H1 (cell line): ENCODE results near the gene PPWD1. TPM values are rescaled to one million over a fixed set of nuclear protein-coding genes. Genes with fewer than 3 reads are reported as not detected.
"Not testable (repeated sequence)": the region's sequence is repeated elsewhere in the genome, so short reads cannot be mapped to it uniquely, and the experiment has no call there.

ENCODE experiments used
- CTCF ChIA-PET: fragments of 300-600 bp; sonication (Branson Sonifier 250); formaldehyde crosslinking; loops from one replicate; lab custom pipeline; 2021; ENCODE audit not compliant: partially characterized antibody; lab: Charles Lee
- POLR2A ChIA-PET: fragments of 300-600 bp; sonication (Branson Sonifier 250); formaldehyde crosslinking; loops from one replicate; lab custom pipeline; 2021; ENCODE audit warnings: inconsistent platforms; ENCODE audit not compliant: partially characterized antibody; lab: Charles Lee
- DNase-seq, 2 experiments: peaks; one replicate each; pipeline versions ENCODE4 v3.0.0 to v3.0.0-alpha.2; 2010 to 2022; ENCODE audit warnings: low spot score in 2 of 2, low read depth in 1 of 2, mixed read lengths in 1 of 2
- FAIRE-seq: peaks from 2 replicates; lab custom pipeline; 2011; peaks lifted over from hg19 to GRCh38; lab: Jason Lieb, UNC
- H2AFZ ChIP-seq: 2 replicates; pipeline ENCODE4 v1.8.1; 2012; ENCODE audit warnings: low read length, inconsistent platforms
- H2AK5ac ChIP-seq: 2 replicates; pipeline ENCODE4 v1.6.1; 2013; ENCODE audit warnings: low read depth, low read length
- H2BK120ac ChIP-seq: replicated peaks from 2 replicates; pipeline ENCODE3; 2013; ENCODE audit warnings: low read depth, low read length, inconsistent platforms
- H2BK12ac ChIP-seq: 2 replicates; pipeline ENCODE4 v1.6.1; 2013; ENCODE audit warnings: low read depth, low read length
- H2BK15ac ChIP-seq: 2 replicates; pipeline ENCODE4 v1.6.1; 2013; ENCODE audit warnings: low read length
- H2BK20ac ChIP-seq: 2 replicates; pipeline ENCODE4 v1.6.1; 2013; ENCODE audit warnings: low read length
- H2BK5ac ChIP-seq: 2 replicates; pipeline ENCODE4 v1.6.1; 2013; ENCODE audit warnings: low read depth, low read length
- H3K14ac ChIP-seq: 2 replicates; pipeline ENCODE4 v1.6.1; 2013; ENCODE audit warnings: inconsistent platforms; ENCODE audit not compliant: insufficient read length
- H3K18ac ChIP-seq: 2 replicates; pipeline ENCODE4 v1.6.1; 2013; ENCODE audit warnings: low read length; ENCODE audit errors: extremely low read depth
- H3K23ac ChIP-seq: 2 replicates; pipeline ENCODE4 v1.6.1; 2013; ENCODE audit warnings: inconsistent platforms; ENCODE audit not compliant: insufficient read length
- H3K23me2 ChIP-seq: 2 replicates; pipeline ENCODE4 v1.6.1; 2013; ENCODE audit warnings: low read depth, low read length
- H3K27ac ChIP-seq: 2 replicates; pipeline ENCODE4 v1.6.1; 2011; ENCODE audit warnings: low read depth, low read length, inconsistent platforms
- H3K27me3 ChIP-seq, 4 experiments: replicated peaks in 1 of 4; 1 replicate in 1 of 4; 2 replicates in 3 of 4; pipeline versions ENCODE4 v1.6.1 to v1.8.1; 2011 to 2013; ENCODE audit warnings: low read length in 3 of 4, mild to moderate bottlenecking in 3 of 4, inconsistent platforms in 2 of 4, mixed read lengths in 2 of 4, moderate library complexity in 1 of 4; ENCODE audit not compliant: control insufficient read depth in 3 of 4, insufficient read depth in 3 of 4; ENCODE audit errors: extremely low read depth in 1 of 4
- H3K36me3 ChIP-seq, 4 experiments: 2 replicates each; pipeline versions ENCODE4 v1.6.1 to v1.8.1; 2011 to 2013; ENCODE audit warnings: mild to moderate bottlenecking in 4 of 4, low read length in 3 of 4, moderate library complexity in 2 of 4, control low read depth in 1 of 4, inconsistent platforms in 1 of 4; ENCODE audit not compliant: insufficient read depth in 4 of 4, control insufficient read depth in 2 of 4
- H3K4ac ChIP-seq: replicated peaks from 2 replicates; pipeline ENCODE3; 2013; ENCODE audit warnings: low read length, low read depth, mixed read lengths, inconsistent platforms; ENCODE audit not compliant: insufficient read length
- H3K4me1 ChIP-seq, 4 experiments: replicated peaks in 1 of 4; 1 replicate in 1 of 4; 2 replicates in 3 of 4; pipeline versions ENCODE4 v1.6.1 to v1.8.1; 2011 to 2013; ENCODE audit warnings: low read length in 3 of 4, inconsistent platforms in 2 of 4, mixed read lengths in 1 of 4; ENCODE audit not compliant: insufficient read depth in 4 of 4, control insufficient read depth in 3 of 4
- H3K4me2 ChIP-seq, 2 experiments: 2 replicates each; pipeline versions ENCODE4 v1.6.1 to v1.8.1; 2011 to 2013; ENCODE audit warnings: low read depth in 2 of 2, low read length in 2 of 2, control low read depth in 1 of 2, inconsistent platforms in 1 of 2, mild to moderate bottlenecking in 1 of 2; ENCODE audit not compliant: insufficient read depth in 1 of 2
- H3K4me3 ChIP-seq, 4 experiments: fragments of 200-600, 300-600 bp in 1 of 4; sonication (generic), shearing (Covaris generic), sonication (Bioruptor Twin) in 1 of 4; 2 replicates each; pipeline versions ENCODE4 v1.5.1 to v1.8.1; 2011 to 2016; ENCODE audit warnings: low read length in 4 of 4, low read depth in 3 of 4, control low read depth in 2 of 4, inconsistent platforms in 2 of 4, mild to moderate bottlenecking in 2 of 4, mixed read lengths in 1 of 4, moderate library complexity in 1 of 4; ENCODE audit not compliant: insufficient read depth in 2 of 4; ENCODE audit errors: extremely low read depth in 1 of 4
- H3K56ac ChIP-seq: replicated peaks from 2 replicates; pipeline ENCODE3; 2013; ENCODE audit warnings: low read depth, mild to moderate bottlenecking, mixed read lengths, low read length, inconsistent platforms; ENCODE audit not compliant: insufficient read length
- H3K79me1 ChIP-seq: 2 replicates; pipeline ENCODE4 v1.6.1; 2013; ENCODE audit warnings: low read depth, low read length, control low read depth
- H3K79me2 ChIP-seq, 2 experiments: 2 replicates each; pipeline versions ENCODE4 v1.6.1 to v1.8.1; 2012 to 2013; ENCODE audit warnings: low read length in 2 of 2, mild to moderate bottlenecking in 2 of 2, inconsistent platforms in 1 of 2; ENCODE audit not compliant: insufficient read depth in 2 of 2, control insufficient read depth in 1 of 2
- H3K9ac ChIP-seq, 4 experiments: replicated peaks in 1 of 4; 1 replicate in 1 of 4; 2 replicates in 3 of 4; pipeline versions ENCODE4 v1.6.1 to v1.8.1; 2011 to 2013; ENCODE audit warnings: low read depth in 3 of 4, low read length in 3 of 4, control low read depth in 2 of 4, mild to moderate bottlenecking in 2 of 4, moderate library complexity in 2 of 4, inconsistent platforms in 1 of 4; ENCODE audit errors: extremely low read depth in 1 of 4
- H3K9me3 ChIP-seq, 2 experiments: 2 replicates each; pipeline versions ENCODE4 v1.6.1 to v1.8.1; 2012 to 2013; ENCODE audit warnings: mild to moderate bottlenecking in 2 of 2, moderate library complexity in 2 of 2, control low read depth in 1 of 2, inconsistent platforms in 1 of 2, low read depth in 1 of 2, low read length in 1 of 2, mixed read lengths in 1 of 2; ENCODE audit not compliant: insufficient read depth in 2 of 2
- H4K20me1 ChIP-seq, 2 experiments: replicated peaks in 1 of 2; 2 replicates each; pipeline versions ENCODE3 to v1.8.1; 2011 to 2013; ENCODE audit warnings: inconsistent platforms in 2 of 2, low read length in 2 of 2, mild to moderate bottlenecking in 1 of 2; ENCODE audit not compliant: insufficient read depth in 2 of 2, control insufficient read depth in 1 of 2
- H4K5ac ChIP-seq: 2 replicates; pipeline ENCODE4 v1.6.1; 2013; ENCODE audit warnings: low read length, low read depth, mixed read lengths, inconsistent platforms; ENCODE audit not compliant: insufficient read length
- H4K8ac ChIP-seq: 2 replicates; pipeline ENCODE4 v1.8.0; 2013; ENCODE audit warnings: mild to moderate bottlenecking, moderate library complexity, low read length, inconsistent platforms; ENCODE audit not compliant: insufficient read depth; ENCODE audit errors: extremely low read depth
- H4K91ac ChIP-seq: replicated peaks from 2 replicates; pipeline ENCODE3; 2013; ENCODE audit warnings: low read length, mixed read lengths, inconsistent platforms; ENCODE audit not compliant: insufficient read length
- ATF3 ChIP-seq: IDR thresholded peaks from 2 replicates; pipeline ENCODE4 v1.6.1; 2011; ENCODE audit warnings: low read depth, mild to moderate bottlenecking, low read length; ENCODE audit not compliant: insufficient read depth
- POLR2AphosphoS5 ChIP-seq: IDR thresholded peaks from 2 replicates; pipeline ENCODE4 v1.6.1; 2011; ENCODE audit warnings: low read depth, low read length
- WGBS, 2 experiments: shearing (Covaris generic) in 1 of 2; methylation state at CpG; one replicate each; pipeline versions ENCODE4 v1.1.6 to v1.1.7; 2013 to 2015; ENCODE audit warnings: low lambda C conversion rate in 2 of 2, mixed read lengths in 2 of 2, inconsistent platforms in 1 of 2, low coverage in 1 of 2, missing lambda C conversion rate in 1 of 2; ENCODE audit not compliant: insufficient replicate concordance in 2 of 2, insufficient coverage in 1 of 2, insufficient read length in 1 of 2; ENCODE audit errors: extremely low coverage in 1 of 2, missing lambda C conversion rate in 1 of 2; 5-methylcytosine and 5-hydroxymethylcytosine counted together
- polyA plus RNA-seq, 7 experiments: library from polyadenylated mRNA; depleted of rRNA in 3 of 7; stranded (reverse) in 5 of 7; unstranded in 2 of 7; fragments of >200 nt in 5 of 7; fragments of 200-250 nt in 2 of 7; gene quantifications; 1 replicate in 5 of 7; 2 replicates in 1 of 7; 4 replicates in 1 of 7; pipeline versions ENCODE4 v1.2.1 to v1.2.3, GENCODE V29; 2011 to 2013; ENCODE audit warnings: missing spikeins in 2 of 7, mixed read lengths in 2 of 7
- total RNA-seq: library from RNA; stranded (reverse); fragmentation: NEBNext Ultra II Directional; extraction: Animal tissue kit (Norgen Biotek cat#: 25700); gene quantifications from 2 replicates; pipeline ENCODE4 v1.2.1, GENCODE V29; 2021

Gene PPWD1
- total and polyA plus RNA-seq, 2 of the 8 experiments (the other 6 are each of a cell fraction or from before 2014, with no cell fraction given): 5.0 to 35.7 TPM

- TF ChIP-seq ATF3 (no peak), POLR2AphosphoS5 (no peak)
Observed at GRCh38 chr5:65620021-65620420, 56.9 kb downstream of the PPWD1 start (continued).

GRCh38 chr5:65621961-65622360, 58.9 kb downstream of the PPWD1 start:
- H4K91ac ChIP-seq, H3K4ac ChIP-seq, H2AFZ ChIP-seq, H3K27me3 ChIP-seq, H3K27ac ChIP-seq, CTCF ChIA-PET, H3K56ac ChIP-seq, H4K20me1 ChIP-seq, H2BK15ac ChIP-seq, FAIRE-seq, H3K18ac ChIP-seq, H4K8ac ChIP-seq, H2BK20ac ChIP-seq, DNase-seq, H2BK120ac ChIP-seq, H3K14ac ChIP-seq, H2BK5ac ChIP-seq, H3K23ac ChIP-seq, H3K79me1 ChIP-seq, H3K36me3 ChIP-seq, H3K4me1 ChIP-seq, H2BK12ac ChIP-seq, H3K4me2 ChIP-seq, H3K23me2 ChIP-seq, H3K4me3 ChIP-seq, H2AK5ac ChIP-seq, H3K9ac ChIP-seq, H4K5ac ChIP-seq, H3K9me3 ChIP-seq: not testable (repeated sequence)
- peaks cover 5 to 55% of the 10 kb centered on the region in 2 experiments; a peak in 3 of 4 replicates for H3K79me2 ChIP-seq
- POLR2A ChIA-PET: interaction anchor here (1.2 kb wide), 1 partner anchor 10 kb away, joined by 3 read pairs; no protein-coding TSS in a partner anchor
- WGBS, 2 experiments: 95% methylated on average over 4 of the region's 4 CpGs; no CpG with 5 or more reads in 1 of the 2 experiments
